H7 (cell line): ENCODE measurements around the gene ZMYND8. TPM values are rescaled to one million over a fixed set of nuclear protein-coding genes. Genes with fewer than 3 reads are reported as not detected.
A peak's percentile ranks its signal among the peaks of the same experiment; 100 is the strongest.
"Not testable (repeated sequence)": the region's sequence is repeated elsewhere in the genome, so short reads cannot be mapped to it uniquely, and the experiment has no call there.

Experiments
- DNase-seq: peaks from one replicate; pipeline ENCODE4 v3.0.0; 2012
- H3K27me3 ChIP-seq: 2 replicates; pipeline ENCODE4 v1.6.0; 2011; ENCODE audit warnings: mild to moderate bottlenecking, low read length; ENCODE audit not compliant: control insufficient read depth, insufficient read depth
- H3K36me3 ChIP-seq: replicated peaks from 2 replicates; pipeline ENCODE4 v1.5.1; 2011; ENCODE audit warnings: low read length; ENCODE audit not compliant: control insufficient read depth, insufficient read depth
- H3K4me3 ChIP-seq: 2 replicates; pipeline ENCODE4 v1.5.1; 2011; ENCODE audit warnings: low read depth, mild to moderate bottlenecking, control low read depth, low read length, moderate library complexity; ENCODE audit not compliant: insufficient read depth
- total RNA-seq: library from RNA; depleted of rRNA; stranded (reverse); fragments of >200 nt; shearing (Covaris generic); gene quantifications from 2 replicates; pipeline ENCODE4 v1.2.3, GENCODE V29; 2014

ZMYND8 gene
- total RNA-seq, 1 experiment from 2014 or later: 28.1 TPM

- H3K27me3 ChIP-seq: no peaks in the 10 kb centered on the region
- no peak overlapping the region for H3K4me3 ChIP-seq
- no peak for DNase-seq
- no peaks in the 10 kb centered on the region for H3K36me3 ChIP-seq
These were observed 23.1 kb upstream of the ZMYND8 start for GRCh38 chr20:47379433-47380150.

DNA sequence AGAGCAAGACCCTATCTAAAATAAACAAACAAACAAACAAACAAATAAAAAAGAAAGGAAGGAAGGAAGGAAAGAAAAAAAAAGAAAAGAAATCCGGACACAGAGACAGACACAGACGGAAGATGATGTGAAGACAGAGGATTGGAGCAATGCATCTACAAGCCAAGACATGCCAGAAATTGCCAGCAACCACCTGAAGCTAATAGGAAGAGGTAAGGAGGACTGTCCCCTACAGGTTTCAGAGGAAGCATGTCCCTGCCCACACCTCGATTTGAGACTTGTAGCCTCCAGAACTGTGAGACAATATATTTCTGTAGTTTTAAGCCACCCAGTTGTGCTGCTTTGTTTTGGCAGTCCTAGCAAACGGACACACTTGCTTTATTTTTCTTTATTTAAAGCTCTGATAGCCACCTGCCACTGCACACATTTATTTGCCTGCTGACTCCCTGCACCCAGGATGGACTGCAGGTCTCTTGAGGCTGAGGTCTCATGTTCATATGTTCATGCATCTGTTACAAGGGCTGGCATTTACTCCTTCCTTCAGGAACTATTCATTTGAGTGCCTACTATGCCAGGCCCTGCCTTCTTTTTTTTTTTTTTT is 20.7 kb upstream of the ZMYND8 start:
- no peaks in the 10 kb centered on the region for H3K36me3 ChIP-seq
- no peaks in the 10 kb centered on the region for H3K27me3 ChIP-seq
- no peak for DNase-seq
- no peak overlapping the region for H3K4me3 ChIP-seq

DNA sequence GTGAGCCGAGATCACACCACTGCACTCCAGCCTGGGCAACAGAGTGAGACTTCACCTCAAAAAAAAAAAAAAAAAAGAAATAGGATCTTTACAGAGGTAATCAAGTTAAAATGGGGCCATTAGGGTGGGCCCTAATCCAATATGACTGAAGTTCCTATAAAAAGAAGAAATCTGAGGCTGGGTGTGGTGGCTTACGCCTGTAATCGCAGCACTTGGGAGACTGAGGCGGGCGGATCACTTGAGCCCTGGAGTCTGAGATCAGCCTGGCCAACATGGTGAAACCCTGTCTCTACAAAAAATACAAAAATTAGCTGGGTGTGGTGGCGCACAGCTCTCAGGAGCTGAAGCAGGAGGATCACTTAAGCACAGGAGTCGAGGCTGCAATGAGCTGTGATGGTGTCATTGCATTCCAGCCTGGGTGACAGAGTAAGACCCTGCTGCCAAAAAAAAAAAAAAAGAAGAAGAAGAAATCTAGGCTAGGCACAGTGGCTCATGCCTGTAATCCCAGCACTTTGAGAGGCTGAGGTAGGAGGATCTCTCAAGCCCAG is 19.7 kb upstream of the ZMYND8 start:
- not testable (repeated sequence) for H3K36me3 ChIP-seq, DNase-seq, H3K27me3 ChIP-seq, H3K4me3 ChIP-seq

DNA sequence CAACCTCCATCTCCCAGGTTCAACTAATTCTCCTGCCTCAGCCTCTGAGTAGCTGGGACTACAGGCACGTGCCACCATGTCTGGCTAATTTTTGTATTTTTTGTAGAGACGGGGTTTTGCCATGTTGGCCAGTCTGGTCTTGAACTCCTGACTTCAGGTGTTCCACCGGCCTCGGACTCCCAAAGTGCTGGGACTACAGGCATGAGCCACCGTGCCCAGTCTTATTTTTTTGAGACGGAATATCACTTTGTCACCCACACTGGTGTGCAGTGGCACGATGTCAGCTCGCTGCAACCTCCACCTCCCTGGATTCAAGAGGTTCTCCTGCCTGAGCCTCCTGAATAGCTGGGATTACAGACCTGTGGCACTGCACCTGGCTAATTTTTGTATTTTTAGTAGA is 17.6 kb upstream of the ZMYND8 start:
- H3K4me3 ChIP-seq, DNase-seq, H3K36me3 ChIP-seq: not testable (repeated sequence)

GRCh38 chr20:47373206-47373733 is 16.8 kb upstream of the ZMYND8 start:
- H3K4me3 ChIP-seq: no peak overlapping the region
- no peaks in the 10 kb centered on the region for H3K36me3 ChIP-seq
- no peak for DNase-seq
- H3K27me3 ChIP-seq: no peaks in the 10 kb centered on the region

More for the DNA sequence above, 17.6 kb upstream of the ZMYND8 start:
- H3K27me3 ChIP-seq: not testable (repeated sequence)

- Histone ChIP-seq H3K27me3 (no peaks in the 10 kb centered on the region), H3K4me3 (no peak overlapping the region), H3K36me3 (no peaks in the 10 kb centered on the region; the same call in none of the 2 replicates)
- DNase-seq: no peak
These were observed 14.6 kb upstream of the ZMYND8 start for GRCh38 chr20:47370850-47371782.

GRCh38 chr20:47370214-47370613 is 13.7 kb upstream of the ZMYND8 start:
- DNase-seq: no peak
- Histone ChIP-seq H3K4me3 (no peak overlapping the region), H3K27me3 (no peaks in the 10 kb centered on the region), H3K36me3 (no peaks in the 10 kb centered on the region; the same call in none of the 2 replicates)

DNA sequence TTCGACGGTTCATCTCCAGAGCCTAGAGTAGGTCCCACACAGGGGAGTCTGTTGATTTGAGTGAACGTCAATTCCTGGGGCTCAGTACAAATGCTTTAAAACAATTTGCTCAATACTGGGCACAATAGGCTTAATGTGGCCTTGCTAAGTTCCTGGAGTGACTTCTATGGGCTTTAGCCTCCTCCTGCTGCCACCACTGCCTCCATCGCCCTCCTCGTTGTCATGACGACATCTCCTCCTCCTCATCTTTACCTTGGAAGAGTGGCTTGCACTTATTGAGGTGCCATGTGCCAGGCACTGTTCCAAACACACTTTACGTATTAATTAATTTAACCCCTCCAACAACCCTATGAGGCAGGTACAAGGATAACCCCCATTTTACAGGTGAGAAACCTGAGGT is 11.8 kb upstream of the ZMYND8 start:
- Histone ChIP-seq H3K4me3 (peak overlapping the region; percentile 37; the same call in 1 of the 2 replicates), H3K36me3 (no peaks in the 10 kb centered on the region; the same call in none of the 2 replicates), H3K27me3 (no peaks in the 10 kb centered on the region)
- no peak for DNase-seq

- not testable (repeated sequence) for DNase-seq, H3K36me3 ChIP-seq, H3K4me3 ChIP-seq, H3K27me3 ChIP-seq
These were observed 9.8 kb upstream of the ZMYND8 start for GRCh38 chr20:47366301-47366700.

GRCh38 chr20:47365023-47365764 is 8.7 kb upstream of the ZMYND8 start:
- DNase-seq: no peak
- no peaks in the 10 kb centered on the region for H3K27me3 ChIP-seq
- H3K36me3 ChIP-seq: no peaks in the 10 kb centered on the region; the same call in none of the 2 replicates
- H3K4me3 ChIP-seq: no peak overlapping the region

- Histone ChIP-seq H3K4me3 (no peak overlapping the region), H3K27me3 (no peaks in the 10 kb centered on the region), H3K36me3 (peaks cover 1% of the 10 kb centered on the region)
- DNase-seq: no peak
These were observed 6.1 kb upstream of the ZMYND8 start for GRCh38 chr20:47362361-47363219.

GRCh38 chr20:47361057-47361915 is 4.8 kb upstream of the ZMYND8 start:
- Histone ChIP-seq H3K4me3 (no peak overlapping the region), H3K36me3 (peaks cover 1% of the 10 kb centered on the region; the same call in 1 of the 2 replicates), H3K27me3 (no peaks in the 10 kb centered on the region)
- no peak for DNase-seq
